Measurements from ENCODE around the gene PRDM2.

The PRDM2 gene

DNA sequence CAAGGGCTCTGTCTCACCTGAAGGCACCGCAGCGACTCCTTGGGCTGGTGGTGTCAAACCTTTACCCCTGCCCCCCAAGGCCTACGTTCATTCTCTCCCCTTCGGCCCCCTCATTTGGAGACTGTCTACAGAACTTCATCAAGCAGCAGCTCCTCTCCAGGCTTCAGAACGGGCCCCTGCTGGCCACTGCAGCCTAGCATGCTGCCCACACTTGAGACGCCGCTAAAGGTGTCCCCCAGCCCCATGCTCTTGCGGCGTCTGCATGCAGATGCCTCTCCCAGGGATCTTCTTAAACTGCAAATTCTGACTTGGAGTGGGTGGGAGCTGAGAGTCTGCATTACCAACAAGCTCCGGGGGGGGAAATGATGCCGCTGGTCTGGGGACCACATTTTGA is 104.2 kb downstream of the PRDM2 start:
- Histone ChIP-seq H3K9ac (ENCODE audit: low read length) (no peak overlapping the region), H3K9me3 (ENCODE audit: control insufficient read depth, insufficient read depth, low read depth, low read length) (no peaks in the 10 kb centered on the region), H3K4me3 (ENCODE audit: low read depth, low read length) (no peak overlapping the region), H3K27me3 (ENCODE audit: control insufficient read depth, insufficient read depth, low read length) (no peaks in the 10 kb centered on the region), H3K27ac (ENCODE audit: low read depth, low read length) (no peak overlapping the region), H3K36me3 (ENCODE audit: control insufficient read depth, insufficient read depth, low read length) (no peaks in the 10 kb centered on the region), H3K4me1 (ENCODE audit: control insufficient read depth, insufficient read depth, low read length) (0 out of 2 replicates have a peak, but pooled peaks cover 4% of the 10 kb centered on the region)

DNA sequence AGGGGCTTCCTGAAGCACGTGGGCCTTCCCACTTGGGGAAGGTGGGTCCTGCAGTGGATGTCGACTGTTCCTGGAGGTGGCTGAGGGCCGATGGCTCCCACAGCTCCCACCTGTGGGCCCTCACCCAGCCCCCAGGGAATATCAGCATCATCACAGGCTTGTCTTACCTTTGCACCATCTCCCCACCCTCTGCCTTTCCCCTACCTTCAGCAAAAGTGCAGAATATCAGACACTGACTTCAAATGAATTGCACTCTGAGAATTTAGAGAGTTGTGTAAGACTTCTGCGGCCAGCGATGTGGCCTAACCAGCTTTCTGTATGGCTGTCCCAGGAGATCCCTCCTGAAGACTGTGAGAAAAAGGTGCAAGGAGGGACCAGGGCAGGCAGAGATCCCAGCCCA is 105.4 kb downstream of the PRDM2 start:
- Histone ChIP-seq H3K27me3 (ENCODE audit: control insufficient read depth, insufficient read depth, low read length) (no peaks in the 10 kb centered on the region), H3K27ac (ENCODE audit: low read depth, low read length) (no peak overlapping the region), H3K9me3 (ENCODE audit: control insufficient read depth, insufficient read depth, low read depth, low read length) (no peaks in the 10 kb centered on the region), H3K9ac (ENCODE audit: low read length) (no peak overlapping the region), H3K36me3 (ENCODE audit: control insufficient read depth, insufficient read depth, low read length) (no peaks in the 10 kb centered on the region), H3K4me3 (ENCODE audit: low read depth, low read length) (no peak overlapping the region), H3K4me1 (ENCODE audit: control insufficient read depth, insufficient read depth, low read length) (0 out of 2 replicates have a peak, but pooled peaks cover 4% of the 10 kb centered on the region)

DNA sequence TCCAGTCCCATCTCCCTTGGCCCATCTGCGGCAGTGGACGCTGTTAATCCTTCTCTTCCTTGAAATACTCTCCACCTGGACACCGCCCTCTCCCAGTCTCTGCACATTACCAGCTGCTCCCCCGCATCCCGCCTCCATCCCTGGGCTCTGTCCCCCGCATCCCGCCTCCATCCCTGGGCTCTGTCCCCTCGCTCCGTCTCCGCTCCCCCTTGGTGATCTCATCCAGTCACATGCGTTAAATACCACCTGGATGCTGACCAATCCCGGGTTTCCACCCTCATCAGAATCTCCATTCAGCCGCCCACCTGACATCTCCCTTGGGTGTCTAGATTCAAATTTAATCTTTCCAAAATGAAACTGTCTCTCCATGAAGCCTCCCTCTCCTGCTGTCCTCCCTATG is 106.1 kb downstream of the PRDM2 start:
- H3K9me3 ChIP-seq (ENCODE audit: control insufficient read depth, insufficient read depth, low read depth, low read length) = no peaks in the 10 kb centered on the region
- 0 out of 2 replicates have a peak, but pooled peaks cover 4% of the 10 kb centered on the region for H3K4me1 ChIP-seq (ENCODE audit: control insufficient read depth, insufficient read depth, low read length)
- H3K27me3 ChIP-seq (ENCODE audit: control insufficient read depth, insufficient read depth, low read length) = no peaks in the 10 kb centered on the region
- H3K27ac ChIP-seq (ENCODE audit: low read depth, low read length) = no peak overlapping the region
- no peak overlapping the region for H3K4me3 ChIP-seq (ENCODE audit: low read depth, low read length)
- no peaks in the 10 kb centered on the region for H3K36me3 ChIP-seq (ENCODE audit: control insufficient read depth, insufficient read depth, low read length)
- no peak overlapping the region for H3K9ac ChIP-seq (ENCODE audit: low read length)

DNA sequence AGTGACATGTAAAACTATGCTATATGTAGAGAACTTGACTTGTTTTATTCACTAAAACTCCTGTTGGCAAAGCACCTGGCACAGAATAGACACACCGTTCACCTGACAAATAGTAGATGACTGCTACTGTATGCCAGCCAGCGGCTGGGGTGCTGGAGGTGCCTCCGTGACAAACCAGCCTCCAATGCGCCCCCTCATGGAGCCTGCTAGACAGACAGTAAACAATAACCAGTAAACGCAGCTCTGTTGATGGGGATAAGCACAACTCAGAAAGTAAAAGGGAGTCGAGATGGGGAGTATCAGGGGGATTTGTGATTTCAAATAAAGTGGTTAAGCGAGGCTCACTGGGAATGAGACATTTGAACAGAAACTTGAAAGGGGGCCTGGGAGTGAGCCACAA is 107.2 kb downstream of the PRDM2 start:
- H3K9ac ChIP-seq (ENCODE audit: low read length) = no peak overlapping the region
- no peak overlapping the region for H3K27ac ChIP-seq (ENCODE audit: low read depth, low read length)
- no peaks in the 10 kb centered on the region for H3K27me3 ChIP-seq (ENCODE audit: control insufficient read depth, insufficient read depth, low read length)
- H3K9me3 ChIP-seq (ENCODE audit: control insufficient read depth, insufficient read depth, low read depth, low read length) = no peaks in the 10 kb centered on the region
- H3K36me3 ChIP-seq (ENCODE audit: control insufficient read depth, insufficient read depth, low read length) = no peaks in the 10 kb centered on the region
- 0 out of 2 replicates have a peak, but pooled peaks cover 4% of the 10 kb centered on the region for H3K4me1 ChIP-seq (ENCODE audit: control insufficient read depth, insufficient read depth, low read length)
- no peak overlapping the region for H3K4me3 ChIP-seq (ENCODE audit: low read depth, low read length)

DNA sequence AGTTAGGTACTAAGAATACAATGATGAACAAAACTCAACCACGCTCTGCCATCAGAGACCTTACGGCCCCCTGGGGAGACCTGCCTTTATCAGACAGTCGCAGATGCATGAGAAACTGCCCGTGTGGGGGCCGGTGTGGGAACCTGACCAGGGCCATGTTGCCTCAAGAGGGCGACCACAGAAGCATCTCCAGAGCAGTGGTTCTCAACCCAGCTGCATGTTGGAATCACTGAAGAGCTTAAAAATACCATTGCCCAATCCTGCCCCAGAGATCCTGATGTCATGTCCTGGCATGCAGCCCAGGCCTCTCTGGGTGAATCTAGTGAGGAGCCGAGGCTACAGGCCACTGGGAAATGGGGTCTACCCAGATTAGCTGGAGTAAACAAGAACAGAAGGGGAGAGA is 108.7 kb downstream of the PRDM2 start:
- no peak overlapping the region for H3K4me3 ChIP-seq (ENCODE audit: low read depth, low read length)
- H3K27ac ChIP-seq (ENCODE audit: low read depth, low read length) = no peak overlapping the region
- no peak overlapping the region for H3K9ac ChIP-seq (ENCODE audit: low read length)

DNA sequence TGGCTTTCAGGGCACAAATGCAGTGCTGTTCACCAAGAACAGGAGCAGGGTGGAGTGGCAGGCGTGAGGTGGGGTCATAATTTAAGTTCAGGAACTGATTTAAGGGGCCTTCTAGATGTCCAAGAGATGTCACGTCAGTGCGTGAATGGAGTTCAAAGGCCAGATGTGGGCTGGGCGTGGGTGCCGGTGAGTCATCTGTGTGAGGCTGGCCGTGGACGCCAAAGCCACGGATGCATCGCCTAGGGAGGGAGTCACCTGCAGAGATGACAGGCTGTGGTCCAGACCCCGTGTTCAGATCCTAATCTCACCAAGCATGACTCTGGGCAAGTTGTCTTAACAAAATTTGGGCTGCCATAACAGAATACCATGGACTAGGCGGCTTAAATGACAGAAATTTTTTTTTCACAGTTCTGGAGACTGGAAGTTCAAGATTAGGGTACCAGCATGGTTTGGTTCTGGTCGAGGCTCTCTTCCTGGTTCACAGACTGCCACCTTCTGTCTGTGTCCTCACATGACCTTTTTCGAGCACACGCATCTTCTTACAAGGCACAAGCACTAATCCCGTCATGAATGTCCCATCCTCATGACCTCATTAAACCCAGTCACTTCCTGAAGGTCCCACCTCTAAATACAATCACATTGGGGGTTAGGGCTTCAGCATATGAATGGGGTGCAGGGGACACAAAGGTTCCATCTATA is 109.6 kb downstream of the PRDM2 start:
- Histone ChIP-seq H3K4me3 (ENCODE audit: low read depth, low read length) (no peak overlapping the region), H3K9ac (ENCODE audit: low read length) (no peak overlapping the region), H3K4me1 (ENCODE audit: control insufficient read depth, insufficient read depth, low read length) (no peaks in the 10 kb centered on the region)

More for the DNA sequence above, 108.7 kb downstream of the PRDM2 start:
- Histone ChIP-seq H3K9me3 (ENCODE audit: control insufficient read depth, insufficient read depth, low read depth, low read length) (no peaks in the 10 kb centered on the region), H3K27me3 (ENCODE audit: control insufficient read depth, insufficient read depth, low read length) (no peaks in the 10 kb centered on the region), H3K36me3 (ENCODE audit: control insufficient read depth, insufficient read depth, low read length) (no peaks in the 10 kb centered on the region), H3K4me1 (ENCODE audit: control insufficient read depth, insufficient read depth, low read length) (0 out of 2 replicates have a peak, but pooled peaks cover 4% of the 10 kb centered on the region)

DNA sequence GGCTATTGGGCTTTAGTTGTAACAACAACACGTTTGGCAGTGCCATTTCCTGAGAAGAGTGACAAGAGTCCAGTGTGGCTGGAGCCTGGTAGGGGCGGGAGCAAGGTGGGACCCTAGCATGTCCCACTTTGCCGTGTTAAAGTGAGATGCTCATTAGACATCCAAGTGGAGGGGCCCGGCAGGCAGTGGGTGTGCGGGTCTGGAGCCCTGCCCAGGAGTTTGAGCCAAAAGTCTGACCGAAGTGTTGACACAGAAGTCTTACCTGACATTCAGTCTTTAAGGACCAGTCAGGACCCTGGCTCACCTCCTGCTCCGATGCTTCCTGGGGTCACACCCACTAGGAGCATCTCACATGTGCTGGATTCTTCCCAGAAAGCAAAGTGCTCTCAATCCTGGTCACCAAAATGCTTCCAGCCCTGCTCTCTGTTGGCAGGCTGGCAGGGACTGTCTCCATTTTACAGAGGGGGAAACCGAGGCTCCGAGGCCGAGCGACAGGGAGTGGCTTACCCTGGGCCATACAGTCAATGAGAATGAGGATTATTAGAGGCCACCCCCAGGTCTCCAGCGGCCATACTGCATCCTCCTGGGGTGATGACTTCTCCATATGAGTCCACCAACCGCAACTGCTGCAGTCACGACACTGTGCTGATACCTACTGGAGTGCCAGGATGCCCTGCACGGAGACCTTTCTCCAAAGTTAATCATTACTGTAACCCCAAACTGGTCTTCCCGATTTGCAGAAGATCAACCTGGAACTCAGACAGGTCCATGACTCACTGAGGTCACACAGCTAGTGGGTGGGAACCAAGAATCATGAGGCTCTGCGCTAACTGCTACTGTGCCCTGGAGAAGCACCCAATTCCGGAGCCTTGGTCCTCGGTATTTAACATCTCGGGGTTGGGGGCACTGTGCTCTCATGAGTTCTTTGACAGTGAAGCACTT is 112.7 kb downstream of the PRDM2 start:
- Histone ChIP-seq H3K27ac (ENCODE audit: low read depth, low read length) (no peak overlapping the region), H3K4me3 (ENCODE audit: low read depth, low read length) (no peak overlapping the region), H3K9ac (ENCODE audit: low read length) (no peak overlapping the region), H3K27me3 (ENCODE audit: control insufficient read depth, insufficient read depth, low read length) (no peaks in the 10 kb centered on the region), H3K36me3 (ENCODE audit: control insufficient read depth, insufficient read depth, low read length) (no peaks in the 10 kb centered on the region), H3K9me3 (ENCODE audit: control insufficient read depth, insufficient read depth, low read depth, low read length) (no peaks in the 10 kb centered on the region), H3K4me1 (ENCODE audit: control insufficient read depth, insufficient read depth, low read length) (no peaks in the 10 kb centered on the region)

More for the DNA sequence above, 109.6 kb downstream of the PRDM2 start:
- Histone ChIP-seq H3K36me3 (ENCODE audit: control insufficient read depth, insufficient read depth, low read length) (no peaks in the 10 kb centered on the region), H3K27me3 (ENCODE audit: control insufficient read depth, insufficient read depth, low read length) (no peaks in the 10 kb centered on the region), H3K9me3 (ENCODE audit: control insufficient read depth, insufficient read depth, low read depth, low read length) (no peaks in the 10 kb centered on the region), H3K27ac (ENCODE audit: low read depth, low read length) (no peak overlapping the region)

DNA sequence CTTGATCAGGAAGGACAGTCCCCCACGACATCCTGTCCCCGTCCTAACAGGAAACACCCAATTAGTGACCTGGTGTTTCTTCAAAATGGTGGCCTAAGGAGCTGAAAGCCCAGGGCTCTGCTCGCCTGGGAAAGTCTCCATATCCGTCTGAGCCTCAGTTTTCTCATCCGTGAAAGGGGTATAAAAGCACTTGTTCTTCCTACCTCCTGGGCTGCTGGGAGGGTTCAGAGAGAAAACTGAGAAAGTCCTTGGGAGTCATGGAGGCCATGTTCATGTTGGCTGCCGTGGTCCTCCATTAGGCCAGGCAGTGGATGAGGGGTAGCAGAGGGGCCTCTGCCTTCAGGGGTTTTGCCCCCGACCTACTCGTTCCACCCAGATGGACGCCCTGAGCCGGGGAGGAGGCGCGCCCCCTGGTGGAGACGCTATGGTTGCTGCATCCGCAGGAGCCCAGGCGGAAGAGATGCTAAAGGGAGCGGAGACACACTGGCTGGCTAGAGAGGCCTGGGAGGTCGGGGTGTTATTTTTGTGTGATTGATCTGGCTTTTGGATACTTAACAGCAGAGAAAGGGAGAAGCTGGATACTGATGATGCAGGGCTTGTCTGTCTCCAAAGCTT is 113.5 kb downstream of the PRDM2 start:
- no peaks in the 10 kb centered on the region for H3K27me3 ChIP-seq (ENCODE audit: control insufficient read depth, insufficient read depth, low read length)
- no peak overlapping the region for H3K9ac ChIP-seq (ENCODE audit: low read length)
- no peaks in the 10 kb centered on the region for H3K9me3 ChIP-seq (ENCODE audit: control insufficient read depth, insufficient read depth, low read depth, low read length)
- no peaks in the 10 kb centered on the region for H3K4me1 ChIP-seq (ENCODE audit: control insufficient read depth, insufficient read depth, low read length)
- no peak overlapping the region for H3K4me3 ChIP-seq (ENCODE audit: low read depth, low read length)
- no peaks in the 10 kb centered on the region for H3K36me3 ChIP-seq (ENCODE audit: control insufficient read depth, insufficient read depth, low read length)
- no peak overlapping the region for H3K27ac ChIP-seq (ENCODE audit: low read depth, low read length)

DNA sequence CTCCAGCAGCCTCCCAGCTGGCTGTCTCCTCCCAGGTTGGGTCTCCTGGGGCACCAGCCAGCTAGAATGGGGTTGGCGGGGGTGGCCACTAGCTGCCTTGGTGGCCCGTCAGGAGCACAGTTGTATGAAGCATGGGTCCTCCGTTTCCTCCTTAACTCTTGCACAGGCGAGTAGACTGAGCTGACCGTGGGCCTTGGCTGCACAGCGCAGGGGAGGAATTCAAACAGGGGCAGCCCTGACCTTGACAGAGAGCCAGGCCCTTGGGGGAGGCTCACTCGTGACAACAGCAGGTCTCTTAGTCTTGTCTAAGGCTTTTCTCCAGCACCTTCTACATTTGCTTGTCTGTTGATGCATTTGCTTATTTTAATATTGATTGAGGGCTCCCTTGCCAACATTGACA is 114.1 kb downstream of the PRDM2 start:
- no peaks in the 10 kb centered on the region for H3K4me1 ChIP-seq (ENCODE audit: control insufficient read depth, insufficient read depth, low read length)
- no peaks in the 10 kb centered on the region for H3K27me3 ChIP-seq (ENCODE audit: control insufficient read depth, insufficient read depth, low read length)
- H3K27ac ChIP-seq (ENCODE audit: low read depth, low read length) = no peak overlapping the region
- no peaks in the 10 kb centered on the region for H3K9me3 ChIP-seq (ENCODE audit: control insufficient read depth, insufficient read depth, low read depth, low read length)
- H3K36me3 ChIP-seq (ENCODE audit: control insufficient read depth, insufficient read depth, low read length) = no peaks in the 10 kb centered on the region
- no peak overlapping the region for H3K4me3 ChIP-seq (ENCODE audit: low read depth, low read length)
- no peak overlapping the region for H3K9ac ChIP-seq (ENCODE audit: low read length)

DNA sequence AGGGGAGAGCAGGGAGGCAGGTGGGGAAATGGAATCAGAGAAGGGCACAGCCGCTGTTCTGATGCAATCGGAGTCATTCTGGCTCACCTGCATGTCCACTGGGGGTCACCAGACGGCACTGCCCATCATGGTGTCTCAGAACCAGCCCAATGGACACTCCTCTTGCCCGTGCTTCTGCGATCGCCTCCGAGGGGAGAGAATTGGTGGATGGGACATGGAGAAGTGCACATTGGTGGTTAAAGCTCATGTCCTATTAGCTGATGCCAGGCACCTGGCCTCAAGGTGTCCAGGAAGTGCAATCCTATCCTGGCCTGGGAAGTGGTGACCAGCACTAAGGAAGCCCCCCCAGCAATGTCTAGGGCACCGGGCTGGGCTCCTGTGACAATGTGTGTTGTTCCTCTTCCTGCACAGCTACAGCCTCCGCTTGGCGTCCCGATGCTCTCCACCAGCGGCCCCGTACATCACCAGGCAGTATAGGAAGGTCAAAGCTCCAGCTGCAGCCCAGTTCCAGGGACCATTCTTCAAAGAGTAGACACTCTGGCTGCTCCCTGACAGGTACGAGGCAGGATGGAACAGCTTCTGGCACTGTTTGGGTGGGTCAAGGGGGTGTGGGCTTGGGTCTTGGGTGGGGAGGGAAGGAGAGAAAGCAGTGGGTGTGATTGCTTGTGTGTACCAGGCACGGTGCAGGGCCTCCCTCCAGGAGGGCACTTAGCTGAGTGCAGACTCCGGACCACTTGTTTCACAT is 116.2 kb downstream of the PRDM2 start:
- no peaks in the 10 kb centered on the region for H3K9me3 ChIP-seq (ENCODE audit: control insufficient read depth, insufficient read depth, low read depth, low read length)
- no peak overlapping the region for H3K9ac ChIP-seq (ENCODE audit: low read length)

More for the DNA sequence above, 116.2 kb downstream of the PRDM2 start:
- H3K36me3 ChIP-seq (ENCODE audit: control insufficient read depth, insufficient read depth, low read length) = no peaks in the 10 kb centered on the region
- H3K27ac ChIP-seq (ENCODE audit: low read depth, low read length) = no peak overlapping the region
- H3K27me3 ChIP-seq (ENCODE audit: control insufficient read depth, insufficient read depth, low read length) = no peaks in the 10 kb centered on the region
- no peaks in the 10 kb centered on the region for H3K4me1 ChIP-seq (ENCODE audit: control insufficient read depth, insufficient read depth, low read length)
- H3K4me3 ChIP-seq (ENCODE audit: low read depth, low read length) = no peak overlapping the region

Measured in HUES6 (cell line).